T-cell (primary cell): ENCODE results near the gene NEUROG2. TPM values are rescaled to one million over a fixed set of nuclear protein-coding genes. Genes with fewer than 3 reads are reported as not detected.
"Not testable (repeated sequence)": the region's sequence is repeated elsewhere in the genome, so short reads cannot be mapped to it uniquely, and the experiment has no call there.

Experiments
- ATAC-seq, 4 experiments: fragments of 200-7000 bp in 3 of 4; fragments of 150-1000 bp in 1 of 4; cut with Tn5 transposase; replicated peaks in 1 of 4; 1 replicate in 3 of 4; 2 replicates in 1 of 4; pipeline ENCODE4 v1.10.0; 2021; ENCODE audit warnings: moderate library complexity in 3 of 4, mild to moderate bottlenecking in 2 of 4, moderate number of reproducible peaks in 1 of 4
- CTCF ChIA-PET, 2 donors: fragments of 300-600 bp; sonication (Branson Sonifier 250); formaldehyde crosslinking; loops; one replicate each; lab custom pipeline; 2022; ENCODE audit warnings: antibody characterized with exemption in 2 of 2; lab: Charles Lee
- POLR2A ChIA-PET, 2 donors: fragments of 300-600 bp; sonication (Branson Sonifier 250); formaldehyde crosslinking; loops; one replicate each; lab custom pipeline; 2022; ENCODE audit warnings: antibody characterized with exemption in 2 of 2; lab: Charles Lee
- DNase-seq, 35 experiments: peaks; one replicate each; pipeline versions ENCODE4 v3.0.0 to v3.0.0-alpha.2; 2013 to 2023
- H3K27ac ChIP-seq: one replicate; pipeline ENCODE4 v1.5.1; 2013; ENCODE audit warnings: low read length
- H3K27me3 ChIP-seq, 2 experiments: replicated peaks in 1 of 2; 1 replicate in 1 of 2; 2 replicates in 1 of 2; pipeline versions ENCODE4 v1.6.1 to v1.7.0; 2013; ENCODE audit warnings: low read length in 1 of 2, mixed read lengths in 1 of 2; ENCODE audit not compliant: control insufficient read depth in 2 of 2, insufficient read depth in 2 of 2; ENCODE audit errors: extremely low read depth in 1 of 2
- H3K36me3 ChIP-seq, 2 donors: 1 replicate in 1 of 2; 2 replicates in 1 of 2; pipeline versions ENCODE4 v1.6.1 to v1.7.0; 2013; ENCODE audit warnings: low read length in 1 of 2; ENCODE audit not compliant: control insufficient read depth in 2 of 2, insufficient read depth in 1 of 2; ENCODE audit errors: extremely low read depth in 1 of 2
- H3K4me1 ChIP-seq, 2 experiments: 1 replicate in 1 of 2; 2 replicates in 1 of 2; pipeline versions ENCODE4 v1.6.1 to v1.7.0; 2013; ENCODE audit warnings: low read length in 2 of 2, mixed read lengths in 1 of 2; ENCODE audit not compliant: insufficient read depth in 2 of 2, control insufficient read depth in 1 of 2; ENCODE audit errors: extremely low read depth in 1 of 2
- H3K4me3 ChIP-seq, 2 donors: 1 replicate in 1 of 2; 2 replicates in 1 of 2; pipeline versions ENCODE4 v1.5.1 to v1.7.0; 2013; ENCODE audit warnings: mild to moderate bottlenecking in 2 of 2, low read length in 1 of 2, moderate library complexity in 1 of 2; ENCODE audit not compliant: control insufficient read depth in 1 of 2; ENCODE audit errors: extremely low read depth in 1 of 2
- H3K9me3 ChIP-seq: 2 replicates; pipeline ENCODE4 v1.7.0; 2013
- H3K27ac Mint-ChIP-seq, 2 donors: one replicate each; pipeline ENCODE4 v1.8.0; 2020 to 2021; ENCODE audit warnings: mild to moderate bottlenecking in 2 of 2, mixed read lengths in 2 of 2
- H3K27me3 Mint-ChIP-seq, 2 donors: one replicate each; pipeline ENCODE4 v1.8.0; 2021 to 2022; ENCODE audit warnings: mixed read lengths in 2 of 2
- H3K36me3 Mint-ChIP-seq: one replicate; pipeline ENCODE4 v1.8.0; 2021; ENCODE audit warnings: mixed read lengths
- H3K4me1 Mint-ChIP-seq, 3 donors: one replicate each; pipeline ENCODE4 v1.8.0; 2020 to 2022; ENCODE audit warnings: mixed read lengths in 3 of 3, mild to moderate bottlenecking in 1 of 3
- H3K4me3 Mint-ChIP-seq, 3 donors: one replicate each; pipeline ENCODE4 v1.8.0; 2020 to 2022; ENCODE audit warnings: mild to moderate bottlenecking in 3 of 3, mixed read lengths in 3 of 3, moderate library complexity in 3 of 3
- H3K9me3 Mint-ChIP-seq, 3 donors: one replicate each; pipeline ENCODE4 v1.8.0; 2020 to 2022; ENCODE audit warnings: mixed read lengths in 3 of 3
- WGBS: methylation state at CpG from one replicate; pipeline ENCODE4 v1.1.5; 2013; ENCODE audit warnings: missing lambda C conversion rate; ENCODE audit not compliant: insufficient coverage; 5-methylcytosine and 5-hydroxymethylcytosine counted together
- total RNA-seq, 35 experiments: library from RNA in 6 of 35; stranded (reverse) in 6 of 35; fragments of 120-200 nt in 1 of 35; gene quantifications; one replicate each; pipeline versions ENCODE4 v1.2.1 to v1.2.4 and lab custom pipeline; 2013 to 2026

Gene NEUROG2
- total RNA-seq, 5 donors from 2014 or later (not counting 1 experiment from before 2014, with no cell fraction given) = not detected

GRCh38 chr4:112509243-112510141 is 6.5 kb downstream of the NEUROG2 start:
- Histone ChIP-seq H3K4me1 (peaks cover 20 to 31% of the 10 kb centered on the region in 2 experiments), H3K36me3 (no peaks in the 10 kb centered on the region), H3K27ac (no peak overlapping the region), H3K27me3 (peaks cover 39 to 54% of the 10 kb centered on the region in 2 experiments), H3K4me3 (peak overlapping the region in 1 of 2 donors; percentile 55), H3K9me3 (no peaks in the 10 kb centered on the region)
- Mint-ChIP-seq H3K27ac (peak overlapping the region in 1 of 2 donors; percentile 23), H3K4me1 (peaks cover 34 to 44% (median 36%) of the 10 kb centered on the region in 3 donors), H3K36me3 (peaks cover 2% of the 10 kb centered on the region), H3K4me3 (peak overlapping the region; percentile 22 to 68 (median 26)), H3K9me3 (no peaks in the 10 kb centered on the region), H3K27me3 (peaks cover 75 to 87% of the 10 kb centered on the region in 2 donors)
- 6% methylated on average over 24 of the region's 46 CpGs for WGBS
- no peak for ATAC-seq
- CTCF ChIA-PET = interaction anchor here in 1 of 2 donors (1.3 kb wide), 1 partner anchor 13 kb away, joined by 3 read pairs; no protein-coding TSS in a partner anchor
- no peak for DNase-seq
- POLR2A ChIA-PET = no interaction called here

DNA sequence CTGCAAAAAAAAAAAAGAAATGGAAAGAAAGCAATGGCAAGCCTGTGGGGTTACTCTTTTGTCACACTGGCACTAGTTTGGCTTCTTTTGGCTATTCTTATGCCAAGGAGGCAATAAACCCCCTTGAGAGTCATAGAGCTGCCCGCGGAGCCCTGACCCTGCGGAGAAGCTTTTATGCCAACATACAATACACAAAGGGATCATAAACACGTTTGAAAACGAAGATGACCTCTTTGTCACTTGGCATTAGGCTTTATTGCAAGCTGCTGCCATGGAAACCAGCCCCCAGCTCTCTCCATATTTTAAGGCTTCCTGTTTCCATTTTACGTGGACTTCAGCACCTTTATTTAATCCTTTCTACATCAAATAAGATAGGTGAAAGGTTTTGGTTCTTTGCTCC is 7.6 kb downstream of the NEUROG2 start:
- Histone ChIP-seq H3K36me3 (no peaks in the 10 kb centered on the region), H3K4me1 (peaks cover 18 to 25% of the 10 kb centered on the region in 2 experiments), H3K27ac (no peak overlapping the region), H3K27me3 (peaks cover 30 to 46% of the 10 kb centered on the region in 2 experiments), H3K9me3 (no peaks in the 10 kb centered on the region), H3K4me3 (no peak overlapping the region)
- H3K9me3 Mint-ChIP-seq = no peaks in the 10 kb centered on the region
- peaks cover 67 to 81% of the 10 kb centered on the region in 2 donors for H3K27me3 Mint-ChIP-seq
- ChIA-PET CTCF (interaction anchor here in 1 of 2 donors (0.6 to 0.7 kb wide), 2 partner anchors 13 to 499 kb away, joined by 3 to 4 read pairs; no protein-coding TSS in a partner anchor), POLR2A (no interaction called here)
- H3K4me3 Mint-ChIP-seq = peak overlapping the region in 1 of 3 donors; percentile 68
- peaks cover 26 to 34% (median 29%) of the 10 kb centered on the region in 3 donors for H3K4me1 Mint-ChIP-seq
- H3K27ac Mint-ChIP-seq = no peak overlapping the region
- 18% methylated on average over 3 of the region's 6 CpGs for WGBS
- H3K36me3 Mint-ChIP-seq = peaks cover 2% of the 10 kb centered on the region
- DNase-seq (no peak), ATAC-seq (no peak)

DNA sequence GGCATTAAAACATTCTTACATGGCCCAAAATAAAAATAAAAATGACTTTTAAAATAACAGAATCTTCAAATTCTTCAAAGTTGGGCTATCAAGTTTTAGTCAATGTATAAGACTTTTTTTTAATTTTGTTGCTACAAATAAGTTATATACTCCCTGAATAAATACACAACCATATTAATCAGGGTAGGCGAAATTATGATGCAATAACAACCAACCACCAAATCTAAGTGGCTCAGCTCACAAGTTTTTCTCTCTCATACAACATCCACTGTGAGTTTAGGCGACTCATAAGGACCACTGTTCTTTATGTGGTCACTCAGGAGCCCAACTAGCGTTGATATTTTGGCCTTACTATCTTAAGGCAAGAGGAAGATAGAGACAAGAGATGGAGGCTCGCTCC is 11.2 kb downstream of the NEUROG2 start:
- H3K9me3 ChIP-seq = no peaks in the 10 kb centered on the region
- ATAC-seq (no peak), DNase-seq (no peak)
- Mint-ChIP-seq H3K4me3 (no peak overlapping the region), H3K4me1 (peaks cover 12 to 15% (median 12%) of the 10 kb centered on the region in 3 donors), H3K27ac (no peak overlapping the region), H3K27me3 (peaks cover 53 to 71% of the 10 kb centered on the region in 2 donors), H3K9me3 (no peaks in the 10 kb centered on the region), H3K36me3 (peaks cover 2% of the 10 kb centered on the region)
- no peak overlapping the region for H3K4me3 ChIP-seq
- H3K4me1 ChIP-seq = peaks cover 5 to 8% of the 10 kb centered on the region in 2 experiments
- WGBS = no CpG with 5 or more reads among the region's 4 CpGs
- ChIA-PET POLR2A (no interaction called here), CTCF (interaction anchor here in 1 of 2 donors (1.0 kb wide), 1 partner anchor 13 kb away, joined by 3 read pairs; no protein-coding TSS in a partner anchor)
- H3K27me3 ChIP-seq = peaks cover 19 to 28% of the 10 kb centered on the region in 2 experiments
- H3K27ac ChIP-seq = no peak overlapping the region
- no peaks in the 10 kb centered on the region for H3K36me3 ChIP-seq

- no CpG with 5 or more reads among the region's 5 CpGs for WGBS
- no peak for ATAC-seq
- H3K36me3 Mint-ChIP-seq = peaks cover 2% of the 10 kb centered on the region
- H3K4me3 Mint-ChIP-seq = no peak overlapping the region
- no peaks in the 10 kb centered on the region for H3K4me1 Mint-ChIP-seq
- DNase-seq = no peak
- Histone ChIP-seq H3K36me3 (no peaks in the 10 kb centered on the region), H3K4me1 (no peaks in the 10 kb centered on the region), H3K27me3 (peaks cover 10 to 17% of the 10 kb centered on the region in 2 experiments), H3K4me3 (no peak overlapping the region), H3K27ac (no peak overlapping the region), H3K9me3 (no peaks in the 10 kb centered on the region)
- H3K27me3 Mint-ChIP-seq = peaks cover 46 to 57% of the 10 kb centered on the region in 2 donors
- no peaks in the 10 kb centered on the region for H3K9me3 Mint-ChIP-seq
- CTCF ChIA-PET = interaction anchor here (0.5 to 1.8 kb wide), 8 partner anchors 9 to 97 kb away, joined by 3 to 10 read pairs (median 4); no protein-coding TSS in a partner anchor
- POLR2A ChIA-PET = interaction anchor here (0.7 kb wide), 2 partner anchors 13 to 1256 kb away, joined by 3 to 5 read pairs; no protein-coding TSS in a partner anchor
- no peak overlapping the region for H3K27ac Mint-ChIP-seq
These were observed 13.1 kb downstream of the NEUROG2 start for GRCh38 chr4:112502871-112503270.

- Mint-ChIP-seq H3K4me3 (no peak overlapping the region), H3K27ac (no peak overlapping the region), H3K9me3 (peaks cover 13 to 16% (median 16%) of the 10 kb centered on the region in 3 donors), H3K36me3 (peaks cover 6% of the 10 kb centered on the region), H3K27me3 (peaks cover 6 to 23% of the 10 kb centered on the region in 2 donors), H3K4me1 (no peaks in the 10 kb centered on the region)
- Histone ChIP-seq H3K36me3 (no peaks in the 10 kb centered on the region), H3K9me3 (no peaks in the 10 kb centered on the region), H3K4me1 (no peaks in the 10 kb centered on the region), H3K27me3 (peaks cover 0 to 5% of the 10 kb centered on the region in 2 experiments), H3K27ac (no peak overlapping the region), H3K4me3 (no peak overlapping the region)
- 50% methylated on average over 1 of the region's 7 CpGs for WGBS
- ATAC-seq = no peak
- DNase-seq = no peak
- POLR2A ChIA-PET = no interaction called here
- CTCF ChIA-PET = no interaction called here
These were observed 23.7 kb downstream of the NEUROG2 start for GRCh38 chr4:112492321-112492720.

DNA sequence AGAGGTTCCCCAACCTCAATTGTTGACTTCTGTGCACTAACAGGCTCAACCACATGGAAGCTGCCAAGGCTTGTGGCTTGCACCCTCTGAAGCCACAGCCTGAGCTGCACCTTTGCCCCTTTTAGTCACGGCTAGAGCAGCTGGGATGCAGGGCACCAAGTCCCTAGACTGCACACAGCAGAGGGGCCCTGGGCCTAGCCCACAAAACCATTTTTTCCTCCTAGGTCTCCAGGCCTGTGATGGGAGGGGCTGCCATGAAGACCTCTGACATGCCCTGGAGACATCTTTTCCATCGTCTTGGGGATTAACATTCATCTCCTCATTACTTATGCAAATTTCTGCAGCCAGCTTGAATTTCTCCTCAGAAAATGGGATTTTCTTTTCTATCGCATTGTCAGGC is 25.2 kb downstream of the NEUROG2 start:
- Mint-ChIP-seq H3K27me3 (peaks cover 9 to 31% of the 10 kb centered on the region in 2 donors), H3K9me3 (peaks cover 13 to 16% (median 16%) of the 10 kb centered on the region in 3 donors)
- 72% methylated on average over 2 of the region's 3 CpGs for WGBS
- POLR2A ChIA-PET, H3K36me3 ChIP-seq, H3K27me3 ChIP-seq, H3K4me1 Mint-ChIP-seq, H3K36me3 Mint-ChIP-seq, H3K4me1 ChIP-seq, H3K27ac ChIP-seq, DNase-seq, ATAC-seq, H3K27ac Mint-ChIP-seq, H3K4me3 Mint-ChIP-seq, CTCF ChIA-PET, H3K9me3 ChIP-seq, H3K4me3 ChIP-seq: not testable (repeated sequence)
